Natural killer cell treated with Interleukin-12 subunit alpha and Interleukin-12 subunit beta and Interleukin-15 and Interleukin-18, amount 100 ng/mL, for 72 hours (primary cell): ENCODE measurements around the gene SERPINB10. TPM values are rescaled to one million over a fixed set of nuclear protein-coding genes. Genes with fewer than 3 reads are reported as not detected.

Experiments
- total RNA-seq, 2 donors: library from RNA; stranded (reverse); gene quantifications; one replicate each; pipeline ENCODE4 v1.2.3, GENCODE V29; 2022

SERPINB10 gene
- total RNA-seq, 2 donors from 2014 or later: 5.1 TPM; not detected in 1

Other genes with a start within 250 kb of the SERPINB10 start
- gene SERPINB3, start 246.1 kb upstream of the SERPINB10 start, total RNA-seq: not detected
- not detected for gene SERPINB11, start 205.0 kb upstream of the SERPINB10 start, total RNA-seq
- gene SERPINB7, start 132.5 kb upstream of the SERPINB10 start, total RNA-seq: not detected
- gene SERPINB2, start 20.3 kb upstream of the SERPINB10 start, total RNA-seq: not detected
- 10 to 100 TPM; 10.3 to 55.4 TPM for gene HMSD, start 41.3 kb downstream of the SERPINB10 start, total RNA-seq
- 10 to 100 TPM; 15.9 to 86.0 TPM for gene SERPINB8, start 62.1 kb downstream of the SERPINB10 start, total RNA-seq
- gene LINC00305, start 241.1 kb downstream of the SERPINB10 start, total RNA-seq: not detected